IMR-90 (cell line): ENCODE measurements around the gene NIPAL4. TPM values are rescaled to one million over a fixed set of nuclear protein-coding genes. Genes with fewer than 3 reads are reported as not detected.
"Not testable (repeated sequence)": the region's sequence is repeated elsewhere in the genome, so short reads cannot be mapped to it uniquely, and the experiment has no call there.

ENCODE experiments used
- ATAC-seq: fragments of 200-7000 bp; cut with Tn5 transposase; 2 replicates; pipeline ENCODE4 v1.9.1; 2020; ENCODE audit warnings: low read depth, mild to moderate bottlenecking, moderate library complexity
- BruUV-seq: library from RNA; stranded (reverse); fragments of 400-500 nt; replicated peaks from 2 replicates; lab custom pipeline; 2021; lab: Mats Ljungman, UMichigan
- CTCF ChIA-PET: fragments of 300-600 bp; formaldehyde crosslinking; extraction: SDS; loops from one replicate; lab custom pipeline; 2021; ENCODE audit warnings: antibody characterized with exemption; lab: Yijun Ruan, JAX
- POLR2A ChIA-PET: fragments of 300-600 bp; sonication (Branson Sonifier 250); formaldehyde crosslinking; loops from one replicate; lab custom pipeline; 2022; ENCODE audit warnings: antibody characterized with exemption; ENCODE audit not compliant: unreplicated experiment; lab: Charles Lee
- DNase-seq: peaks from one replicate; pipeline ENCODE4 v3.0.0; 2013
- H2AFZ ChIP-seq: replicated peaks from 2 replicates; pipeline ENCODE3; 2013; ENCODE audit warnings: low read length, mild to moderate bottlenecking; ENCODE audit not compliant: poor library complexity
- H2AK5ac ChIP-seq: 2 replicates; pipeline ENCODE4 v1.6.1; 2013; ENCODE audit warnings: low read depth, low read length, inconsistent platforms
- H2AK9ac ChIP-seq: replicated peaks from 2 replicates; pipeline ENCODE3; 2013; ENCODE audit warnings: mild to moderate bottlenecking, low read depth, low read length, moderate library complexity; ENCODE audit not compliant: poor library complexity
- H2BK120ac ChIP-seq: 2 replicates; pipeline ENCODE4 v1.6.1; 2013; ENCODE audit warnings: low read depth, low read length, inconsistent platforms
- H2BK15ac ChIP-seq: 3 replicates; pipeline ENCODE4 v1.6.1; 2013; ENCODE audit warnings: low read depth, low read length, inconsistent platforms
- H2BK20ac ChIP-seq: 2 replicates; pipeline ENCODE4 v1.6.1; 2013; ENCODE audit warnings: low read depth, mild to moderate bottlenecking, inconsistent platforms, low read length, moderate library complexity
- H2BK5ac ChIP-seq: 2 replicates; pipeline ENCODE4 v1.6.1; 2013; ENCODE audit warnings: mild to moderate bottlenecking, low read depth, low read length, inconsistent platforms; ENCODE audit not compliant: poor library complexity, severe bottlenecking
- H3K14ac ChIP-seq: replicated peaks from 2 replicates; pipeline ENCODE4 v1.6.1; 2013; ENCODE audit warnings: low read depth, low read length, inconsistent platforms
- H3K18ac ChIP-seq: 2 replicates; pipeline ENCODE4 v1.6.1; 2013; ENCODE audit warnings: low read depth, low read length, control low read depth
- H3K23ac ChIP-seq: 2 replicates; pipeline ENCODE4 v1.6.1; 2013; ENCODE audit warnings: low read depth, low read length, inconsistent platforms
- H3K27ac ChIP-seq: 2 replicates; pipeline ENCODE4 v1.5.1; 2013; ENCODE audit warnings: mild to moderate bottlenecking, control low read depth, low read length; ENCODE audit not compliant: insufficient read depth
- H3K27me3 ChIP-seq: 2 replicates; pipeline ENCODE4 v1.6.1; 2013; ENCODE audit warnings: low read length; ENCODE audit not compliant: control insufficient read depth, insufficient read depth
- H3K36me3 ChIP-seq: 2 replicates; pipeline ENCODE4 v1.6.1; 2013; ENCODE audit warnings: low read length, mixed read lengths; ENCODE audit not compliant: control insufficient read depth, insufficient read depth
- H3K4ac ChIP-seq: 2 replicates; pipeline ENCODE4 v1.6.1; 2013; ENCODE audit warnings: low read depth, low read length, inconsistent platforms
- H3K4me1 ChIP-seq: 2 replicates; pipeline ENCODE4 v1.6.1; 2013; ENCODE audit warnings: low read length, mixed read lengths; ENCODE audit not compliant: control insufficient read depth, insufficient read depth
- H3K4me2 ChIP-seq: 2 replicates; pipeline ENCODE4 v1.6.1; 2013; ENCODE audit warnings: low read depth, mild to moderate bottlenecking, control low read depth, low read length, moderate library complexity
- H3K4me3 ChIP-seq: 2 replicates; pipeline ENCODE4 v1.5.1; 2013; ENCODE audit warnings: low read depth, mild to moderate bottlenecking, control low read depth, low read length, moderate library complexity; ENCODE audit not compliant: insufficient read depth
- H3K56ac ChIP-seq: 2 replicates; pipeline ENCODE4 v1.6.1; 2013; ENCODE audit warnings: low read length, inconsistent platforms; ENCODE audit not compliant: insufficient read depth; ENCODE audit errors: extremely low read depth
- H3K79me1 ChIP-seq, 2 experiments: 2 replicates each; pipeline ENCODE4 v1.6.1; 2013; ENCODE audit warnings: low read length in 2 of 2, inconsistent platforms in 1 of 2, low read depth in 1 of 2
- H3K9ac ChIP-seq: 2 replicates; pipeline ENCODE4 v1.6.1; 2013; ENCODE audit warnings: low read depth, low read length, control low read depth
- H3K9me1 ChIP-seq: 2 replicates; pipeline ENCODE4 v1.6.1; 2013; ENCODE audit warnings: low read length, inconsistent platforms; ENCODE audit not compliant: insufficient read depth
- H3K9me3 ChIP-seq: 2 replicates; pipeline ENCODE4 v1.6.1; 2013; ENCODE audit warnings: low read length; ENCODE audit not compliant: control insufficient read depth, insufficient read depth
- H4K20me1 ChIP-seq: 2 replicates; pipeline ENCODE4 v1.6.1; 2013; ENCODE audit warnings: low read length, inconsistent platforms; ENCODE audit not compliant: insufficient read depth
- H4K5ac ChIP-seq: 2 replicates; pipeline ENCODE4 v1.6.1; 2013; ENCODE audit warnings: mild to moderate bottlenecking, low read depth, low read length, control low read depth
- H4K8ac ChIP-seq, 2 experiments: 2 replicates each; pipeline ENCODE4 v1.6.1; 2013; ENCODE audit warnings: low read depth in 2 of 2, low read length in 2 of 2, control low read depth in 1 of 2, inconsistent platforms in 1 of 2
- H4K91ac ChIP-seq: 2 replicates; pipeline ENCODE4 v1.6.1; 2013; ENCODE audit warnings: low read depth, low read length, inconsistent platforms; ENCODE audit not compliant: insufficient read depth
- WGBS, 2 experiments: methylation state at CpG; one replicate each; pipeline versions ENCODE4 v1.1.5 to v1.1.7; 2013; ENCODE audit warnings: missing lambda C conversion rate in 2 of 2; ENCODE audit not compliant: insufficient read length in 1 of 2; ENCODE audit errors: extremely low coverage in 2 of 2; 5-methylcytosine and 5-hydroxymethylcytosine counted together
- dilution Hi-C: fragments of 300-500 bp; cut with HindIII; formaldehyde crosslinking; loops from one replicate; pipeline ENCODE4 v1.14.3; 2018; ENCODE audit warnings: low sequenced_read_pairs; ENCODE audit not compliant: unreplicated experiment
- in situ Hi-C: fragments of 300-500 bp; cut with MboI; formaldehyde crosslinking; loops from 3 replicates; pipeline ENCODE4 v1.14.3; 2019; ENCODE audit warnings: low sequenced_read_pairs, inconsistent platforms, mixed read lengths
- intact Hi-C: fragments of 100-400 bp; cut with micrococcal nuclease; formaldehyde crosslinking; loops from 2 replicates; pipeline ENCODE4 v1.10.0; 2022
- polyA plus RNA-seq, 3 experiments: library from polyadenylated mRNA; depleted of rRNA; stranded (reverse); fragments of >200 nt; gene quantifications; 2 replicates each; pipeline ENCODE4 v1.2.3, GENCODE V29; 2012; ENCODE audit warnings: low replicate concordance in 1 of 3
- total RNA-seq: library from RNA; depleted of rRNA; stranded (reverse); fragments of >200 nt; gene quantifications from 2 replicates; pipeline ENCODE4 v1.2.3, GENCODE V29; 2012

The NIPAL4 gene
- total and polyA plus RNA-seq, 2 of the 4 experiments (the other 2 are of a cell fraction): 0.18 to 0.39 TPM

- H3K14ac ChIP-seq, H3K4me1 ChIP-seq, H3K9me3 ChIP-seq, H3K9me1 ChIP-seq, H2BK5ac ChIP-seq, POLR2A ChIA-PET, H2BK15ac ChIP-seq, DNase-seq, H4K5ac ChIP-seq, H2AK5ac ChIP-seq, H2BK20ac ChIP-seq, H4K20me1 ChIP-seq, H3K4me2 ChIP-seq, CTCF ChIA-PET, in situ Hi-C loops, H3K27ac ChIP-seq, H3K27me3 ChIP-seq, H3K23ac ChIP-seq, dilution Hi-C loops, H3K9ac ChIP-seq, H4K8ac ChIP-seq, H3K18ac ChIP-seq, intact Hi-C loops, H3K4ac ChIP-seq, ATAC-seq, H3K4me3 ChIP-seq, H2BK120ac ChIP-seq, H3K56ac ChIP-seq, H4K91ac ChIP-seq, H2AK9ac ChIP-seq, BruUV-seq, H2AFZ ChIP-seq: not testable (repeated sequence)
- WGBS, 2 experiments: no CpG with 5 or more reads among the region's 2 CpGs
- Histone ChIP-seq H3K79me1 (peaks cover 23 to 34% of the 10 kb centered on the region in 2 experiments), H3K36me3 (peaks cover 39% of the 10 kb centered on the region)
These were observed 22.7 kb downstream of the NIPAL4 start for GRCh38 chr5:157482702-157483101.
